Measurements from ENCODE around the gene PDGFC.

- TF ChIP-seq GATA2 (IDR thresholded peaks at IDR 0.05; ENCODE audit: low read depth, low read length) = no peak
- TF ChIP-seq GATA3 (IDR thresholded peaks at IDR 0.05; ENCODE audit: low read depth, low read length) = no peak
These were observed 49.3 kb upstream of the PDGFC start for GRCh38 chr4:157020882-157021281.
